Neural cell (in vitro differentiated cells): ENCODE measurements around the gene HOXB4. TPM values are rescaled to one million over a fixed set of nuclear protein-coding genes. Genes with fewer than 3 reads are reported as not detected.

ENCODE experiments used
- H2AFZ ChIP-seq: fragments of 200-600, 300-800 bp; sonication (generic), shearing (Covaris generic); 2 replicates; pipeline ENCODE4 v1.6.0; 2014; ENCODE audit warnings: low read depth, mild to moderate bottlenecking, antibody characterized with exemption, low read length, moderate library complexity
- H3F3A ChIP-seq: fragments of 200-600 bp; shearing (Covaris generic); 2 replicates; pipeline ENCODE4 v1.6.1; 2016; ENCODE audit warnings: mild to moderate bottlenecking, moderate library complexity, mixed read lengths, antibody characterized with exemption, low read length; ENCODE audit not compliant: insufficient read depth, poor library complexity, severe bottlenecking
- H3K27ac ChIP-seq: fragments of 200-600, 300-800 bp; sonication (generic), shearing (Covaris generic); 2 replicates; pipeline ENCODE4 v1.5.1; 2014; ENCODE audit warnings: mild to moderate bottlenecking, low read length, moderate library complexity
- H3K27me3 ChIP-seq: fragments of 300-800, 200-600 bp; sonication (generic), shearing (Covaris generic); 2 replicates; pipeline ENCODE4 v1.6.0; 2014; ENCODE audit warnings: mild to moderate bottlenecking, low read depth, low read length, moderate library complexity; ENCODE audit not compliant: insufficient read depth
- H3K36me3 ChIP-seq: fragments of 300-800, 200-600 bp; sonication (generic), shearing (Covaris generic); 2 replicates; pipeline ENCODE4 v1.5.1; 2014; ENCODE audit warnings: mild to moderate bottlenecking, antibody characterized with exemption, low read length, moderate library complexity; ENCODE audit not compliant: insufficient read depth
- H3K4me2 ChIP-seq: fragments of 300-800, 200-600 bp; sonication (generic), shearing (Covaris generic); 2 replicates; pipeline ENCODE4 v1.6.0; 2014; ENCODE audit warnings: mild to moderate bottlenecking, low read length
- H3K4me3 ChIP-seq: fragments of 300-800, 200-600 bp; sonication (generic), shearing (Covaris generic); 2 replicates; pipeline ENCODE4 v1.5.1; 2014; ENCODE audit warnings: mild to moderate bottlenecking, low read length, moderate library complexity
- H3K79me2 ChIP-seq: fragments of 200-600 bp; shearing (Covaris generic); replicated peaks from 2 replicates; pipeline ENCODE4 v1.6.0; 2014; ENCODE audit warnings: mild to moderate bottlenecking, low read length, moderate library complexity; ENCODE audit not compliant: insufficient read depth
- H3K9ac ChIP-seq: fragments of 300-800, 200-600 bp; sonication (generic), shearing (Covaris generic); 2 replicates; pipeline ENCODE4 v1.6.1; 2016; ENCODE audit warnings: mild to moderate bottlenecking, low read length, mixed read lengths
- H3K9me2 ChIP-seq: fragments of 200-600 bp; shearing (Covaris generic); 2 replicates; pipeline ENCODE4 v1.6.1; 2016; ENCODE audit warnings: mild to moderate bottlenecking, low read length, mixed read lengths; ENCODE audit not compliant: insufficient read depth
- H3K9me3 ChIP-seq: fragments of 200-600, 300-800 bp; sonication (generic), shearing (Covaris generic); 2 replicates; pipeline ENCODE4 v1.6.1; 2016; ENCODE audit warnings: mild to moderate bottlenecking, mixed run types, low read length, moderate library complexity, mixed read lengths
- H4K20me1 ChIP-seq: fragments of 200-600 bp; shearing (Covaris generic); 2 replicates; pipeline ENCODE4 v1.6.1; 2016; ENCODE audit warnings: mild to moderate bottlenecking, mixed run types; ENCODE audit not compliant: insufficient read depth
- EP300 ChIP-seq: fragments of 450-650 bp; conservative IDR thresholded peaks from 2 replicates; pipeline ENCODE4 v1.6.1; 2014; ENCODE audit warnings: antibody characterized with exemption, mild to moderate bottlenecking, moderate library complexity; ENCODE audit not compliant: poor library complexity, severe bottlenecking
- EZH2 ChIP-seq: fragments of 200-600, 300-800 bp; shearing (Covaris generic), sonication (generic); IDR thresholded peaks from 2 replicates; pipeline ENCODE4 v1.6.1; 2014; ENCODE audit warnings: antibody characterized with exemption, low read length, borderline replicate concordance, mild to moderate bottlenecking; ENCODE audit not compliant: insufficient read depth, poor library complexity, severe bottlenecking
- MXI1 ChIP-seq: fragments of 450-650 bp; conservative IDR thresholded peaks from 2 replicates; pipeline ENCODE4 v1.6.1; 2014; ENCODE audit warnings: antibody characterized with exemption, mild to moderate bottlenecking; ENCODE audit not compliant: poor library complexity, severe bottlenecking
- POLR2AphosphoS5 ChIP-seq: IDR thresholded peaks from 2 replicates; pipeline ENCODE4 v1.6.1; 2012
- RAD21 ChIP-seq: fragments of 450-650 bp; conservative IDR thresholded peaks from 2 replicates; pipeline ENCODE4 v1.6.1; 2014; ENCODE audit warnings: antibody characterized with exemption, mild to moderate bottlenecking, moderate library complexity
- SMC3 ChIP-seq: fragments of 450-650 bp; conservative IDR thresholded peaks from 2 replicates; pipeline ENCODE4 v1.6.1; 2014; ENCODE audit warnings: antibody characterized with exemption, mild to moderate bottlenecking, moderate library complexity; ENCODE audit not compliant: poor library complexity
- TAF1 ChIP-seq: IDR thresholded peaks from 2 replicates; pipeline ENCODE4 v1.6.1; 2012; ENCODE audit warnings: low read depth
- polyA plus RNA-seq: library from polyadenylated mRNA; depleted of rRNA; stranded (reverse); fragments of >200 nt; gene quantifications from 2 replicates; pipeline ENCODE4 v1.2.3, GENCODE V29; 2014
- TF ChIP-seq, protein P1 (sequence below): IDR thresholded peaks from 2 replicates; pipeline ENCODE4 v1.6.1; 2012; ENCODE audit warnings: borderline replicate concordance
- TF ChIP-seq, protein P2 (sequence below): fragments of 450-650 bp; IDR thresholded peaks from 2 replicates; pipeline ENCODE4 v1.5.1; 2014; ENCODE audit warnings: antibody characterized with exemption, mild to moderate bottlenecking, moderate library complexity; ENCODE audit not compliant: poor library complexity, severe bottlenecking

Gene HOXB4
- polyA plus RNA-seq, 1 donor from 2014 or later, result not detected

DNA sequence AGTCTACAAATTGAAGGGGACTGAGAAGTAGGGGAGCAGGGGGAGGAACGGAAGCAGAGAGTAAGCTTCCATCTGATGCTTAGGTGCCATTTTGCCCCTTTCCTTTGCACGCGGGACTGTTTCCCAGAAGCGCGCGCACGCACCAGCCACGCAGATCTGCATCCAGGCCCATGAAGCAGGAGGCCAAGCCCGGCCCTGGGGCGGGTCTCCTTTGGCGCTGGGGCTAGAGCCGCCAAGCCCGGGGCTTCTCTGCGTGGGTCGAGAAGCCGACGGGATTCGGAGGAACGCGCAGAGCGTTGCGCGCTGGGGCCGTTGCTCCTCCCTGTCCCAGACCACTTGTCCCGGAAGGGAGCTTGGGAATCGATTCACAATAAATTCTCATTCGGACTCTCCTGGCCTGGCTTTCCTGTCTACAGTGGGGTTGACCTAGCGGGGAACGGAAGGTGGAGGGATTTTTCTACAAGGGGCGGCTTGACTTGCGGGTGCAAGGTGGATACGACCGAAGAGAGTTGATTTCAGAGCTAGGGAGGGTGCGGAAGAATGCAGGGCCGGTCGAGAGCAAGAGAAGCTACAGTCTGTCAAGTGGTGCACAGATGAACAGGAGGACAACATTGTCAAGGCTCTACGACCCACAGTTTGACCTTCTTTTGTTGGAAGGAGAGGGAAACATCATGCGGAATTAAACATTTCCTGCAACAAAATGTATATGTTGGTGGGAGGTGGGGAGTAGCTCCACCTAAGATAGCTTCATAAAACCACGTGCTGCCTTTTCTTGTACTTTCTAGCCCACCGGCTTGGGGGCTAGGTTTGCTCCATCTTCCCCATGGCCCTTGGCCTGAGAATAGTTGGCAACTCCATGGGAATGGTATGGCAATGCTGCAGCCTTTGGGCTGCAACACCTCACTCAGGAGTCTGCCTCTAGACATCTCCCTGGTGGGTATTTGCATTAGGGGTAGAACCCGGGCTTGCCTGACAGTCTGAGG, 43.6 kb upstream of the HOXB4 start:
- H3K4me3 ChIP-seq, result no peak overlapping the region
- no peaks in the 10 kb centered on the region for H3K36me3 ChIP-seq
- H3K27ac ChIP-seq, result no peak overlapping the region
- TF ChIP-seq EZH2, result peak; percentile 40
- TF ChIP-seq, protein P1, sequence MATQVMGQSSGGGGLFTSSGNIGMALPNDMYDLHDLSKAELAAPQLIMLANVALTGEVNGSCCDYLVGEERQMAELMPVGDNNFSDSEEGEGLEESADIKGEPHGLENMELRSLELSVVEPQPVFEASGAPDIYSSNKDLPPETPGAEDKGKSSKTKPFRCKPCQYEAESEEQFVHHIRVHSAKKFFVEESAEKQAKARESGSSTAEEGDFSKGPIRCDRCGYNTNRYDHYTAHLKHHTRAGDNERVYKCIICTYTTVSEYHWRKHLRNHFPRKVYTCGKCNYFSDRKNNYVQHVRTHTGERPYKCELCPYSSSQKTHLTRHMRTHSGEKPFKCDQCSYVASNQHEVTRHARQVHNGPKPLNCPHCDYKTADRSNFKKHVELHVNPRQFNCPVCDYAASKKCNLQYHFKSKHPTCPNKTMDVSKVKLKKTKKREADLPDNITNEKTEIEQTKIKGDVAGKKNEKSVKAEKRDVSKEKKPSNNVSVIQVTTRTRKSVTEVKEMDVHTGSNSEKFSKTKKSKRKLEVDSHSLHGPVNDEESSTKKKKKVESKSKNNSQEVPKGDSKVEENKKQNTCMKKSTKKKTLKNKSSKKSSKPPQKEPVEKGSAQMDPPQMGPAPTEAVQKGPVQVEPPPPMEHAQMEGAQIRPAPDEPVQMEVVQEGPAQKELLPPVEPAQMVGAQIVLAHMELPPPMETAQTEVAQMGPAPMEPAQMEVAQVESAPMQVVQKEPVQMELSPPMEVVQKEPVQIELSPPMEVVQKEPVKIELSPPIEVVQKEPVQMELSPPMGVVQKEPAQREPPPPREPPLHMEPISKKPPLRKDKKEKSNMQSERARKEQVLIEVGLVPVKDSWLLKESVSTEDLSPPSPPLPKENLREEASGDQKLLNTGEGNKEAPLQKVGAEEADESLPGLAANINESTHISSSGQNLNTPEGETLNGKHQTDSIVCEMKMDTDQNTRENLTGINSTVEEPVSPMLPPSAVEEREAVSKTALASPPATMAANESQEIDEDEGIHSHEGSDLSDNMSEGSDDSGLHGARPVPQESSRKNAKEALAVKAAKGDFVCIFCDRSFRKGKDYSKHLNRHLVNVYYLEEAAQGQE, result no peak
- no peak overlapping the region for H3K4me2 ChIP-seq
- H3K9me2 ChIP-seq, result no peaks in the 10 kb centered on the region
- H3F3A ChIP-seq, result no peaks in the 10 kb centered on the region
- H4K20me1 ChIP-seq, result no peaks in the 10 kb centered on the region
- H3K9ac ChIP-seq, result no peak overlapping the region
- peaks cover 8% of the 10 kb centered on the region for H3K9me3 ChIP-seq
- peaks cover 100% of the 10 kb centered on the region for H3K27me3 ChIP-seq
- H2AFZ ChIP-seq, result no peak overlapping the region
- H3K79me2 ChIP-seq, result no peaks in the 10 kb centered on the region

DNA sequence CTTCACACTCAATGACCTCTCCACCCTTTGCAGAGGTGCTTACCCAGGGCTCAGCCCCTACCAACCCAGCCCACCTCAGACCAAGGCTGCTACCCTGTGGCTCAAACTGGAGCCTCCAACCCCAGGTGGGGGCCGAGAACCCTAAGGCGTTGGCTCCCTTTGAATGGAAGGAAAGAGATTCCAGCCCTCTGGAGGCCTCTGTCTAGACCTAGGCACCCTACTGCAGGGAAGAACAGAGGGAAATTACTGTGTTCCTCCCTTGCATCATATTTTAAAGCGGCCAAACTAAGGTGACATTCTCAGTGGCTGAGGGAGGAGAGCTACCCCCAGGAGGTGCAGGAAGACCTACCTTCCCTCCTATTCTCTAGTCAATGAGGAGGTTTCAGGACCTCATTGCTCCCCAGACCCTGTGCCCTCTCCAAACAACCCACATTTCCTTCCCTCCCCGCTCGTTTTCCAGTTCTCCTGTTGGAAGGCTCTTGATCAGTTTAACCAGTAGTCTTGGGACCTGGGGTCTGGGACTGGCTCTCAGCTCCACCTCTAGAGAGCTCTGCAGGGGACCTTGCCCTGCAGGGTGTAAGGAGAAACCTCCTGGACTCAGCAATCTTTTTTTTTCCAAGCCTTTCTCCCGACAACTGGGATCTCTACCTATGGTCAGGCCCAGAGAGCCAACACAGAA, 42.5 kb upstream of the HOXB4 start:
- Histone ChIP-seq H3K4me3 (no peak overlapping the region), H3K79me2 (no peaks in the 10 kb centered on the region), H3F3A (no peaks in the 10 kb centered on the region), H4K20me1 (no peaks in the 10 kb centered on the region), H3K27ac (no peak overlapping the region), H3K9me2 (no peaks in the 10 kb centered on the region), H2AFZ (no peak overlapping the region), H3K36me3 (no peaks in the 10 kb centered on the region), H3K27me3 (peaks cover 100% of the 10 kb centered on the region), H3K4me2 (no peak overlapping the region), H3K9ac (no peak overlapping the region), H3K9me3 (peaks cover 8% of the 10 kb centered on the region)
- TF ChIP-seq SMC3 (no peak), EP300 (no peak), RAD21 (no peak), EZH2 (no peak), MXI1 (no peak), POLR2AphosphoS5 (no peak), TAF1 (no peak)
- TF ChIP-seq, protein P1, result no peak
- TF ChIP-seq, protein P2, sequence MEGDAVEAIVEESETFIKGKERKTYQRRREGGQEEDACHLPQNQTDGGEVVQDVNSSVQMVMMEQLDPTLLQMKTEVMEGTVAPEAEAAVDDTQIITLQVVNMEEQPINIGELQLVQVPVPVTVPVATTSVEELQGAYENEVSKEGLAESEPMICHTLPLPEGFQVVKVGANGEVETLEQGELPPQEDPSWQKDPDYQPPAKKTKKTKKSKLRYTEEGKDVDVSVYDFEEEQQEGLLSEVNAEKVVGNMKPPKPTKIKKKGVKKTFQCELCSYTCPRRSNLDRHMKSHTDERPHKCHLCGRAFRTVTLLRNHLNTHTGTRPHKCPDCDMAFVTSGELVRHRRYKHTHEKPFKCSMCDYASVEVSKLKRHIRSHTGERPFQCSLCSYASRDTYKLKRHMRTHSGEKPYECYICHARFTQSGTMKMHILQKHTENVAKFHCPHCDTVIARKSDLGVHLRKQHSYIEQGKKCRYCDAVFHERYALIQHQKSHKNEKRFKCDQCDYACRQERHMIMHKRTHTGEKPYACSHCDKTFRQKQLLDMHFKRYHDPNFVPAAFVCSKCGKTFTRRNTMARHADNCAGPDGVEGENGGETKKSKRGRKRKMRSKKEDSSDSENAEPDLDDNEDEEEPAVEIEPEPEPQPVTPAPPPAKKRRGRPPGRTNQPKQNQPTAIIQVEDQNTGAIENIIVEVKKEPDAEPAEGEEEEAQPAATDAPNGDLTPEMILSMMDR, result no peak
